Stimulated activated CD8-positive, alpha-beta memory T cell treated with anti-CD3 and anti-CD28 coated beads, Interleukin-7, amount 100 ng/mL, for 4 hours (primary cell): Measurements from ENCODE around the gene PCDHA8.
"Not testable (repeated sequence)": the region's sequence is repeated elsewhere in the genome, so short reads cannot be mapped to it uniquely, and the experiment has no call there.

Experiments
- DNase-seq, 2 donors: peaks; one replicate each; pipeline ENCODE4 v3.0.0-alpha.2; 2020; ENCODE audit warnings: low read depth in 2 of 2

Gene PCDHA8

GRCh38 chr5:140875085-140876065 lies 34.4 kb downstream of the PCDHA8 start, which contains the start of gene PCDHA12:
Gene PCDHA12 (plus strand): TSS chr5:140875308. CDS start chr5:140875473, 165 bp downstream.
- DNase-seq: no peak

GRCh38 chr5:140876541-140877261 lies 35.7 kb downstream of the PCDHA8 start:
- not testable (repeated sequence) for DNase-seq

- no peak for DNase-seq
These were observed 36.2 kb downstream of the PCDHA8 start for GRCh38 chr5:140877262-140877581.

- no peak for DNase-seq
These were observed 41.1 kb downstream of the PCDHA8 start, which contains the start of gene PCDHA13 for GRCh38 chr5:140881889-140882590. Gene PCDHA13 (plus strand): TSS chr5:140882124. CDS start chr5:140882269, 145 bp downstream.

GRCh38 chr5:140882591-140882899 lies 41.6 kb downstream of the PCDHA8 start:
- DNase-seq: no peak

- no peak for DNase-seq
These were observed 42.4 kb downstream of the PCDHA8 start for GRCh38 chr5:140883373-140883772.

GRCh38 chr5:140883927-140884697 lies 43.1 kb downstream of the PCDHA8 start:
- no peak for DNase-seq
